Spleen (tissue), 7 donors: ENCODE results near the gene AKT2.

Experiments used
- CTCF ChIP-seq, 11 experiments: fragments of 200-600 bp in 7 of 11; fragments of 450-650 bp in 4 of 11; sonication (generic) in 4 of 11; IDR thresholded peaks in 8 of 11; conservative IDR thresholded peaks in 3 of 11; 1 replicate in 7 of 11; 2 replicates in 4 of 11; pipeline versions ENCODE4 v1.4.0 to v1.8.0; 2016 to 2021; ENCODE audit warnings: antibody characterized with exemption in 11 of 11, inconsistent platforms in 4 of 11, mild to moderate bottlenecking in 1 of 11
- POLR2A ChIP-seq, 3 donors: fragments of 450-650 bp; IDR thresholded peaks; one replicate each; pipeline ENCODE4 v1.5.1; 2017; ENCODE audit warnings: antibody characterized with exemption in 3 of 3, mild to moderate bottlenecking in 1 of 3
- POLR2AphosphoS5 ChIP-seq, 3 donors: sonication (generic); formaldehyde crosslinking; IDR thresholded peaks; one replicate each; pipeline ENCODE4 v1.5.1; 2017; ENCODE audit warnings: antibody characterized with exemption in 3 of 3
- donor health status: DM: no; HTN: no; CAD: no; lungs with moderate emphysema.
- donor health status: DM: no; HTN: no; CAD: no.
- donor health status: DM: no; HTN: no; CAD: no.

- TF ChIP-seq CTCF (IDR thresholded peaks at IDR 0.05 in 8 of 11, conservative IDR thresholded peaks at IDR 0.05 in 3 of 11) (no peak), POLR2A (IDR thresholded peaks at IDR 0.05) (no peak), POLR2AphosphoS5 (IDR thresholded peaks at IDR 0.05) (no peak)
These were observed 38.6 kb upstream of the AKT2 start for GRCh38 chr19:40323705-40324104.
